Stimulated activated CD4-positive, alpha-beta T cell treated with anti-CD3 and anti-CD28 coated beads, Interleukin-15, amount 100 ng/mL, for 48 hours (primary cell): ENCODE measurements around the gene PTTG1IP.

Source experiments
- DNase-seq, 2 donors: peaks; one replicate each; pipeline ENCODE4 v3.0.0-alpha.2; 2020; ENCODE audit warnings: low read depth in 2 of 2

The PTTG1IP gene

GRCh38 chr21:44801468-44802395 lies 71.8 kb downstream of the PTTG1IP start, which contains the start of gene UBE2G2:
Gene UBE2G2, minus strand, starts transcription at chr21:44801820. Its CDS starts 72 bp downstream, at chr21:44801748.
- peak; percentile 70 to 83 for DNase-seq

GRCh38 chr21:44800971-44801467 lies 72.5 kb downstream of the PTTG1IP start:
- no peak for DNase-seq

- DNase-seq, result no peak
Measured at GRCh38 chr21:44800103-44800502, 73.4 kb downstream of the PTTG1IP start.

GRCh38 chr21:44799646-44800045 lies 73.8 kb downstream of the PTTG1IP start:
- DNase-seq, result no peak
